Thymus (tissue), 2 donors: ENCODE data around the gene CXCL14. TPM values are rescaled to one million over a fixed set of nuclear protein-coding genes. Genes with fewer than 3 reads are reported as not detected.

ENCODE experiments used
- polyA plus RNA-seq: library from polyadenylated mRNA; stranded (reverse); fragments of 200-250 nt; gene quantifications from one replicate; pipeline ENCODE4 v1.2.3, GENCODE V29; 2013
- total RNA-seq: library from RNA; stranded (reverse); fragments of 120-200 nt; gene quantifications from one replicate; pipeline ENCODE4 v1.2.4, GENCODE V29; 2013
- donor health status: healthy.

CXCL14 gene
- total and polyA plus RNA-seq, 2 donors, result 12.6 to 17.0 TPM

Other genes starting within 250 kb of the CXCL14 start
- gene MACROH2A1, start 179.8 kb downstream of the CXCL14 start, total RNA-seq, result 244 TPM
- 206 TPM for gene MACROH2A1, start 179.8 kb downstream of the CXCL14 start, polyA plus RNA-seq
- gene DCANP1, start 131.6 kb downstream of the CXCL14 start, total RNA-seq, result 1.4 TPM
- 0.25 TPM for gene DCANP1, start 131.6 kb downstream of the CXCL14 start, polyA plus RNA-seq
- gene TIFAB, start 126.6 kb downstream of the CXCL14 start, total RNA-seq, result 2.5 TPM
- 0.30 TPM for gene TIFAB, start 126.6 kb downstream of the CXCL14 start, polyA plus RNA-seq
- 0.14 TPM for gene NEUROG1, start 43.0 kb downstream of the CXCL14 start, total RNA-seq
- 0.32 TPM for gene NEUROG1, start 43.0 kb downstream of the CXCL14 start, polyA plus RNA-seq